GM19455 (cell line): ENCODE data around the gene IKZF1.

Experiments used
- ATAC-seq: cut with Tn5 transposase; IDR thresholded peaks from one replicate; pipeline ENCODE4 v1.9.1; 2021; ENCODE audit not compliant: unreplicated experiment

The IKZF1 gene

DNA sequence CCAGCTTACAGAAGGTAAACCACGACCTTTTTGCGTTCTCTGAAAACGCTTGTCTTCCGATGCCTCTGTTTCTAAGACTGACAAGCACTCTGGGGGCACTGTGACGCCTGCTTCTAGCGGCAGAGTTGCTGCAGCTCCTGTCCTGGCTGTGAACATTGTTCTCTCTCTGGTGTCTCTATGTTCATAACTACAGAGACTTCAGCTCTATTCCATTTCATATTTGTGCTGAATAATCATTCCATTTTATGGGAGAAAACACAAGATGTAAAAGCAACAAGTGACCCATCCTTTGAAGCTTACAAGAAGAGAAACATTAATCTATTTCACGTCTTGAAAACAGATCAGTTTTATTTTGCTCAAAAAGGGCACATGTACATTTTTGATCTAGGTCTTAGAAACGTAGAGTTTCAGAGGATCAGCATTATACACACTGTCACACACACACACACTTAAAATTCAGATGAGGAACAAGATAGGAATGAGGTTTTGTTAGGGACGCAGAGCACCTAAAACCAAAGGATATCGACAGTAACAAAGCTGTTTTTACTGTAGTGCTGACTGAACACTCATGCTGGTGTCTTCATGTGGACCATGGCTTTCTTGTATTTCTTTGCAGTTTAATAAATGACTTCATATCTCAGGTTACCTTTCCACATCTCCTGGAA lies 3.0 kb downstream of the IKZF1 start:
- peak; percentile 28 for ATAC-seq

DNA sequence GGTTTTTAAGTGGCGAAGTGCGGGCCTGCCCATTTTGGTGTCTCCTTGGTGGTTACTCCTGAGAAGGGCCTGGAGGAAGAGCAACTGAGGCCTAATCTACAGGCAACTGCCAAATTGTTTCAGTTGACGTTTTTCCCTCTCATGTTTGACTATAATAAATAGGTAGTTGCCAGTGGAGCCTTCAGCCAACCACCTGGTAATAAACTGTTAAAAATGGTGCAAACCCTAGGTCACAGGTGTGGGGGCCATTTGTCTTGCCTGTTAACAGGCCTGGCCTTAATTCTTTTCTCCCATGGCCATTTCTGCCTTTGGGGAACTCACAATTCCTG lies 3.7 kb downstream of the IKZF1 start:
- ATAC-seq, result no peak

DNA sequence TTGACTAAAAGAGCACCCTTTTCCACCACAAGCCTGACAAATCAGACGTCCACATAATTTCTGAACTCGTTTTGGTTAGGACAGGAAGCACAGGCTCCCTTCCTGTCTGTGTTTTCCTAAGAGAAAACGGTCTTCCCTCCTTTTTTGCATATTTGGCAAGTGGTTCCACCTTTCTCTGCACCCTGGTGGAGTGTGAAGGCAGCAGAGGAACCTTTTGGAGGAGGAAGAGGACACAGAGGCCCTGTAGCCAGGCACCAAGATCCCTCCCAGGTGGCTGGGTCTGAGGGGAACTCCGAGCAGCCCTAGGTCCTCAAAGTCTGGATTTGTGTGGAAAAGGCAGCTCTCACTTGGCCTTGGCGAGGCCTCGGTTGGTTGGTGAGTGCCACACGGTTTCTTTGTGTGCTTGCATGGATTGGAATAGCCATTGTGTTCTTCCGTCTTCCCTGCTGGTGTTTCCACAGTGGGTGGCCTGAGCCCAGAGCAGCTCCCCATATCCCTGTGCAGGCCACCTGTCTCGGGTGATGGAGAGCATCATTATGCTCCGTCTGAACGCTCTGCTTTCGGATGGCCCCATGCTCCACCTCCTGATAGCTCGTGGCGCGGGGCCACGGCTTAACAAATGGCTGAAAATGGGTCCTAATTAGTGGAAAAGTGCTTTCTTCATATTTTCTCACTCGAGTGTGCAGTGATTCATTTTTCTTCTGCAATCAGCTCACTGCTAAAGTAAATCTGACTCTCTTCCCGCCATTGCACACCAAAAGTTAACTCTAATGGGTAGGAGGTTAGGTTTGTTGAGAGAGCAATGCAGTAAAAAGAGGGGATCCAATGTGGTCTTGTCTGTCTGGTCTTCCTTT lies 4.2 kb downstream of the IKZF1 start:
- ATAC-seq, result no peak

DNA sequence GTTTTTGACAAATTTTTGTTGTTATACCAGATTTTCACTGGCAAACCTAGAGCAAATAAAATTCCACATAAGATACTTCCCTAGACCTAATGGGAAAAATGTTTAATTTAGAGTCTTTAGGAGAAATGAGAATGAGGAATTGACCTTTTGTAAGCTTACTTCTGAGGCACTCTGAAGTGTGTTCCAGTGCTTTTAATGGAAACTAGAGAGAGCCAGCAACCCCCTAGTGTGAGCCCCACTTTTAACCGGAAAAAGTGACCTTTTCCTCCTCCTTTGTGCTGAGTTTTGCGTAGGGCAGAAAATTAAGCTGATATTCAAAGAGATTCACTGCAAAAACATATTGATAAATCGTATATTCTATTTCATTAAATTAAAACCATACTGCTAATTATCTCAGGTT lies 5.2 kb downstream of the IKZF1 start:
- no peak for ATAC-seq

DNA sequence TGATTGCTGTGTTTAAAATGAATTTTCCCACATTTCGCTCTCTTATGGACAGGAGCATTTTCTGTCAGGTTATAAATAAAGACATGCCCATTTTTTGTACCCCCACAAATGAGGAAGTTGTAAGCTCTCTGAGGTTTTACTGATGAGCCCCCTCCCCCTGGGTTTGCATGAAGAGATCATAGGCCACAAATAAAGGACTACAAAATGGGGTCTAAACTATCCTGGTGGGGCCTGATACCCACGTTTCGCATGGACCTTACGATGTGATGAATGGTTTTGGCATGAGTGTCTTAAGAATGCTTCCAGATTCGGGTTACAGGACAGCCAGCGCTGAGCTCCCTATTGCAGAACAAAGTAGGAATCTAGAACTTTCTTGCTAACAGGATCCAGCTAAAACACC lies 5.8 kb downstream of the IKZF1 start:
- ATAC-seq, result no peak

DNA sequence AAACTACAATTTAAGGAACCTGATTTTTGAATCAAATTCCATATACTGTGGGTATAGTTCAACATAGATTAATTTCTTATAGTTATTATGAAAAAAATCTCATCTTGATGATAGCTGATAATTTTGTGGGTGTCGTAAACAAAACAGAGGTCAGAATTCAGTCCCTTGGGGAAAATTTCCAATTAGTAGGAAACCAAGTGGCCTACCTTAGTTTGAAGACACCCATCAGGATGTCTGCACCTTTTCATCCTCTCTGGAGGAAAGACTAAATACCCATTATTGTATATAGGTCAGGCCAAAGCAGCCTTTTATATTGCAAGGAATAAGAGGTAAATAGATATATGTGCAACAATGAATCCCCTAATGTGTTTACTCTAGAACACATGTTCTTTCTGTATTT lies 6.4 kb downstream of the IKZF1 start:
- no peak for ATAC-seq

DNA sequence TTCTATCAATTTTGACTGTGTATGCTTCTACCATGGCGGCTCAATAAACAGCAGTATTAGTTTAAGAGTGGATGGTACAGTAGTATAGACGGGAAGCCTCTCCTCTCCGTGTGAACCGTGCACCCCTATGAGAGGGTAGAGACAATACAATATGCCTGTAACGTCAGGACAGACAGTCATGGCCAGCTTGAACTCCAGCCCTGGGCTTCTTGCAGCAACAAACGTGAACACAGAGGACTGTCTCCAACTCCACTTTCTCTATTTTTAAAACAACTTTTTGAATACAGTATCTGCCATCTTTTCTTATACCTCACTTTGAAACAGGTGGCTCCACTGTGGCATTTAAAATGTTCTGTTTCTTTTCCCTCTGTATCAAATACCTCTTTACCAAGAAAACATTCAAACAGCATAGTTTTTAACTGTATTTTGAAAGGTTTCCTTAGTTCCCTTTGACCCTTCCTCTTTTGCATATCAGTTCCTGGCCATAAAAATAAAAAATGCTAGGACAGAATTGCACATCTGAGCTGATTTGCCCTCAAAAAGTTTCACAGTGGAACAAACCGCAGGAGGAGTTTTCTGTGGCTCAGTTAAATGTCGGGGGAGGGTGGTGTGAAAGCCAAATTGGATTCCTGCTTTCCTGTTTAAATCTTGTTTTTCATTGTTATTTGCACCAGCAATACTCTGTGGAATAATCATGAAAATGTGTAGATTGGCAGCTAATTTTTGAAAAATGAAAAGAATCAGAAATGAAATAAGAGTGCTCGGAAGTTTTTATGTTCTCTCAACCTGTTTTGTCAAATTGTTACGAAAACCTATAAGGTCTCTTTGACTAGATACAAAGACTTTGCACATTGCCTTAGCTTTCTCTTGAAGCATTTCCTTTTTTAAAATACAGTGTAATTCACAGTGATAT lies 8.0 kb downstream of the IKZF1 start:
- no peak for ATAC-seq

DNA sequence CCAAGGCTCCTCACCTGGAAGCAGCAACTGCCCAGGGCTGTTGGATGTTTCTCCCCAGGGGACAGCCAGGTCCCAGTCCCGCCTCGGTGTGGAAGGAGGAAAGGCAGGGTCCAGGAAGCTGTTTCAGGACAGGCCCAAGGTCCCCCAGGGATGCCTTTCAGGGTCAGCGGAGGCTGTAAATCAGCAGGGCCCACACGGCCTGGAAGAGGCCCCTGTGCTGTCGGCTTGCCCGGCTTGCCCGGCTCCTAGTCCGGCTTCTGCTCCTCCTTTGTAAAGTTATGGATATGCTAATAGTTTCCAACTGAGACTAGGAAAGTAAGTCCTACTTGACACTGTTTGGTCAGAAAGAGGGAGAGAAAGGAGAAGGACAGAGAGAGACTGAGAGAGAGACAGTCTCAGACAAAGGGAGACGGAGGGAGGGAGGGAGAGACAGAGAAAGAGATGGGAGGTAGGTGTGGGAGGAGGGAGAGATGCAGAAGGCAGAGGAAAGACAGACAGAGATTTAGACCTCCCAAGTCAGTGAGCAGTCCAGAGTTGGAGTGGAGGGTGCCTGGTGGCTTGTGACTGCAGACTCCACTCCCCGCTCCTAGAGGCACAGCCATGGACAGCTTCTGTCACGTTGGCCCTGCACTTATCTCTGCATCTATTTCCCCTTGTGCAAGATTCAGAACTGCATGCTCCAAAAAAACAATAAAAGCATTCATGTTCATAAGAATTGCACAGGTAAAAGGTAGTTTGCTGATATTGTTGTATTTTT lies 10.5 kb downstream of the IKZF1 start:
- no peak for ATAC-seq

DNA sequence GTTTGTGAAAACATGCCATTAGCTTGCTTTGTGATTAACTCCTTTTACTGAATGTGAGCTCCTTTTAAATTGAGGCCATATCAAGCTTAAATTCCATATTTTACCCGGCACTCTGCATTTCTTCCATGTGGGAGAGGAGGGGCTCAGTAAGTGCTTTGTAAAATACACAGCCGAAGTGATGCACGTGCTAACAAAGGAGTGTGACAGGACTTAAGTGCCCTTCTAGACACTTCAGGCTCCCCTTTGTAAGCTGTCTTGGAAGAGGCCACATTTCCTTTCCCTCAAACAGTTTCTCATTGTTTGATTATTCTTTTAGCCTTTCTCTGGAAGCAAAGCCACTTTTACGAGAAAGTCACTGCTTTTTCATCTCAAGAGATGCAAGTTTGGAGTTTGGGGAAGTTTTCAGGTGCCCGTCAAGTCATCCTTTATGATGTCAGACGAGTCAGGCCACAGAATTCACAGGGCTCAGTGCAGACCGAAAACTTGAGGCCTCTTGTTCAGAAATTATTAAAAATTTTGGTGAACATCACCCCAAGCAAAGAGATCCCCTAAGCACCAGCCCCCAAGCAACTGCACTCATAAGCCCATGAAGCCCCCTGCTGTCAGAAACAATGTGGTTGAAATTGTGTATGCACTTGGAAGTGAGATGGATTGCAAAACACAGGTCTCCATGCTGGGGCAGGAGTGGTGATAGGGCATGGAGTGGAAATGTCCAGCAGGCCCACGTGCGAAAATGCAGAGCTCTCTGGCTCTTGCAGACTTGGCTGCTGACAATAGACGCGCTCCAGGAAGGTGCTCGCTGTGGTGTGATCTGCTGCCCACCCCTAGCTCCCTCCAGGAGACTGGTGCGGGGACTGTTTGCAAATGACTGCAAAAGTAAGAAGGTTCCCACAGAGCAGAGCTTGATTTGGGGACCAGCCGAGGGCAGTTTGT lies 11.5 kb downstream of the IKZF1 start:
- no peak for ATAC-seq

DNA sequence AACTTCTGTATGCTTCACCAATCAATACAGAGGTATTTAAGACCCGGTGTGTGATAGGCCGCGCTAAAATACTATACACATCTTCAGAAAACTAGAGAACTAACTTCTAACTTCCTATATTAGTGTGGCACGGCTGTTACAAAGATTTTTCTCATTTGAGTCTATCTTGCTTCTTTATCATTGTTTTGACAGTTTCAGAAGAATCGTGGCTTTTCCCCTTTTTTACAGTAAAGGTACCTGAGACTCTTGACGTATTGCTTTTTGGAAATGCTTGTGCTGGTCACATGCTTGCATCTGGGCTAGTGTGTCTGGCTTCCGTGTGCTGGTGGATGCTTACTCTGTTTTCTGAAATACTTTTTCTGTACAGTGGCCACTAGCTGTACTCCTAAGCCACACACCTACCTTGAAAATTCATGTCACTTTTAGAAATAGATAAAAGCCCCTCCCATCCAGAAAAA lies 12.7 kb downstream of the IKZF1 start:
- peak; percentile 62 for ATAC-seq

DNA sequence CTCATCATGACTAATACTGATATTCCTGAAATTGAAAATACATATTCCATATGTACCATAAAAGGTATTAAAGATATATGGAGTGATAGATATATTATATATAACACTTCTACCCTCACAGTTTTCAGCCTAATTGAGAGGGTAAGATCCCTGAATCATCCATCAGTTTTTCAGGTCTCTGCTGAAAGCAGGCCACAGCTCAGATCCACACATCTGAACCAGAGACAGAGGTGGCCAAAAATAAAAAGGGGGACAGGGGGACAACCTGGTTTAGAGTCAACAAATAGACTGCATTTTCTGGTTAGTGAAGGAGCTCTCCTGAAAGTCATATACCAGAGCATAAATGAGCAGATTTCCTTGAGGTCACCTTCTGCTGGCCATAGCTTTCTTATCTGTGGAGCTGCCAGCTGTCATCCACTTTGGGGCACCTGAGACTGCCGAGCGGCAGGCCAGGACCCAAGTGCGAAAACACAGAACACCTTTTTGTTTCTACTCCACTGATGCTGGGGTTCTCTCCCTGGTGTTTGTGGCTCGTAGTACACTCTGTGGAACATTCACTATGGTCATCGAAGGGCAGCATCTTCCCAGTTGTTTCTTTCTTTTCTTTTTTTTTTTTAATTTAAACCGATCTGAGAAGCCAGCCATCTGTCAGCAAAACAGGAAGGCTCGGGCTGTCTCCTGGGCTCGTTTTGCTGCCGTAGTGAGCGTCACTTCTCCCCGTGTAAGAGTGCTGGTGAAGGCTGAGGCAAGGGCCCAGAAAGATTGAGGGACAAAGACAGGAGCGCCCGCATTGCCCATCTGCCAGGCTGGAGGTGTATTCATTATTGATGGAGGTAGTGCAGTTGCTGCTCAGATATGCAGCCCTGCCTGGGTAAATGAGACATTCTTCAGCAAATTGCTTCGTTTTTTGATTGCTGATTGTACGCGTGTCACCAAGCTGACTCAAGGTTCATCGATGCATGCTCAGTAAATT lies 13.5 kb downstream of the IKZF1 start:
- ATAC-seq, result peak; percentile 22

DNA sequence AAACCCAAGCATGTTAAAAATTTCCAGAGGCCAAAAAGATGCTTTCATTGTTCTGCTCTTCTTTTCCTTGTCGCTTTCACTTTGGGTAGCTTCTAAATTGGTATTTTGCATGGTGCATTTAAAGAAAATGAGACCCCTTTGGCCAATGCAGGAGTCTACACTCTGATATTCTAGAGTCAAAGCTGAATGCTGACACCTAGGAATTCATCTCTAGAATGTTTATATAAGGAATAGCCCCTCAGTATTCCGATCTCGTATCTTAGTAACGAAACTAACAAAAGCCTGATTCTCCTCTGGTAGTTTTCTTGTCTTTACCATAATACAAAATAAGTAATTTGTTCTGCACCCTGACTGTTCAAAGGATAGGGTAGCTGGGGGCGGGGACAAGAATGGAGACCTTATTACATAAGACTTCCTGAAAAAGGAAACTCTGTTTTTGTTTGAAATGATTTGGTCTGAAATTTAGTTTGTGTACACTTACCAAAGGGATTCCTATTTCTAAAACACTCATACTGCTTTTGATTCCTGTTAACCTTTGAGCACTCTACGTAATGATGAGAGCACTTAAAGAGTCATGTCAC lies 17.1 kb downstream of the IKZF1 start:
- ATAC-seq, result no peak

DNA sequence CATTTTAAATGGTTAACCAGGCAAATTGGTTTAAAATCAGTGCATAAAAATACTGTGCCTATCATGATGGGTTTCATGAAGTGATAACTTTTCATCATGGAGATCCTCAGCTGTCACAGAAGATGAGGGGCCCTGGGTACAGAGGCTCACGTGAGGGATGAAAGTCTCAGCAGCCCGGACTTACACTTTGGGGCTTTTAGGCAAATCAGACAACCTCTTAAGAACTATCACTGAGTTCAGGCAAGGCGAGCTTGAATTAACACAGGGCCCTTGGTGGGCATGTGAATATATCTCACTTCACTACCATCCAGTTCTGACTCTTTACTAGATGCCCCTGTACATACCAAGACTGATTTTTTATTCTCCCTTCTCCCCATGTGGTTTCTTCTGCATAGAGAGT lies 19.6 kb downstream of the IKZF1 start:
- no peak for ATAC-seq

DNA sequence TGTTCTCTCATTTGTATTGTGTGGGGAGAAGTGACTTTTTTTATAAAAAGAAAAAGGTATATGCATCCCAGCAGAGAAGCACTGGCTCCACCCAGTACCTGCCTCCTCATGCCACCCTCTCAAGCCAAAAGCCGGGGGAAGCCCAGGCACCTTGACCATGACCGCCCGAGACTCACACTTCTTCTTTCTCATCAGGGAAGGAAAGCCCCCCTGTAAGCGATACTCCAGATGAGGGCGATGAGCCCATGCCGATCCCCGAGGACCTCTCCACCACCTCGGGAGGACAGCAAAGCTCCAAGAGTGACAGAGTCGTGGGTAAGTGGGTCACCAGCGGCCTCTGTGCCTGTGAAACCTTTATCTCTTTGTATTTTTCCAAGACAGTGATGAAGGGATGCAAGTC lies 22.9 kb downstream of the IKZF1 start:
- ATAC-seq, result no peak

DNA sequence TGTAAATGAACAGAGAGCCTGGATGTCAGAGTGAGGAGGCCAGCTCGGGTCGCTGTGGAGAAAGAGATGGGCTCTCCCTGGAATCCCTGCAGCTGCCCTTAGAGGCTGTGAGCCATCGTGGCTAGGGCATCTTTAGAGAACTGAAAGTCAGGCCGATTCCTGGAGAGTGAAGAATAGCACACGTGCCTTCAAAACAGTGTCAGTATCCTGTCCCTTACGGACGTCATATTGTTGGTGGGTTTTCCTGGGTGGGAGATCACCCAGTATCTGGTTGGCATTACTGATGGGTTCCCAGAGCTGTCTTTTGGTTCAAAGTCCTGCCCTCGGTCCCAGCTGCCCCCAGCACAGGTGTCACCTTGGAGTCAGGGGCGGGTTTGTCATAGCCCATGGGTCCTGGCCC lies 25.3 kb downstream of the IKZF1 start:
- ATAC-seq, result no peak

DNA sequence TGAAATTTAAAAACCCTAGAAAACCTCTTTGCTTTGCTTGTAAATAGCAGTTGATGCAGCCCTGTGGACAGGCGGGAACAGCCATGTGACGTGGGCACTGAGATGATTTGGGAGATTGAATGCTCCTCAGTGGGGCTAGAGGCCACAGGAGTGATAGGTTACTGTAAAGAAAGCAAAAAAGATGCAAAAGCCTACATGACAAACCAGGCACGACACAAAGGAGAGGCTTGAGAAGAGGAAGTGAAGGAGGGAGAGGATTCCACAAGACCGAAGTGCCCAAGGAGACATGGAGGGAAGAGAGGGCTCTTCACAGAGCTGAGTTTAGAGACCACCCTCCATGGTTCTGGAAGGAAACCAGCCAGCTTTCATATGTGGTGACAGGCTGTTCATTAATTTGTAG lies 25.7 kb downstream of the IKZF1 start:
- no peak for ATAC-seq

DNA sequence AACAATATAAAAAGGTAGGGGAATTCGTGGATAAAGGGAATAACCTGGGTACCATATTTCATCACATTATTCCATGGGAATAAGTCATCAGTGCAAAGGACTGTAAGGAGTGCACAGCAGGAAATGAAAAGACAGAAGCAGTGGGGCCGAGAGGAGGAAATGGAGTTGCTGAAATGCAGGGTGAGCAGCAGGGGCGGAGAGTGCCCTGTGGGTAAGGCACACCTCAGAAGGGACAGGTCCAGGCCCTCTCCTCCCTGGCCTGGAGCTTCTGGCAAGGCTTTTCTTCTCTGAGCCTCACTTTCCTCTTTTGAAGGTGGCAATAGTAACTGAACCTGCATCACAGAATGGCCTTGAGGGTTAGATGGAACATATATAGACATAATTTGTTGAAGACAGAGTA lies 26.2 kb downstream of the IKZF1 start:
- no peak for ATAC-seq

DNA sequence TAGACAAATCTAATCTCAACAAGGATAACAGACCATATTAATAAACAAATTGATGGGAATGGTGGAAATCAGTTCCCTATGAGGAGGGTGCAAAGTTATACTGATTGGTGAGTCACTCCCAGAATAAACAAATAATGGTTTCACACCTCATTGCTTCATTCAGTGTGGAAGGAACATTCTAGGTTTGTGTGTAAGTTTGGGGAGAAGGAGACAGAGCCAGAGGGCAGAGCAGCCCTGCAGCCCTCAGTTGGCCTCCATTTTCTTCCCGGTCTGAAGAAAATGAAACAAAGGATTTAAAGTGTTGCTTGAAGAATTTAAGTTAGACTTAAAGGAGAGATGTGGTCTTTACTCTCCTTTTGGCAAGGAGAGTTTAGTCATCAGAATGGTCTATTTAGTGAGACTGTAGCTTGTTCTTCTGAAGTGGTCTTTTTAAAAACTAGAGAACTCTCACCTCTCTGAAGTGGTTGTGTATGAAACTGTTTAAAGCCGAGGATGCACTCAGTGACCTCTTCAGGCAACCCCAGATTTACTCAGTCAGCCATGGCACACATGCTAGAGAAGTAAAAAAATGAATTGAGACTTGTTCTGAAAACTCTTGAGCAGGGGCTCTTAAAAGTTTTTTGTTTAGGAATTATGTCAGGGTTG lies 27.2 kb downstream of the IKZF1 start:
- ATAC-seq, result peak; percentile 66
